ENCODE measurements around the gene ACSS3.

The ACSS3 gene

GRCh38 chr12:81092053-81092452 lies 14.2 kb downstream of the ACSS3 start:
- no peak for TF ChIP-seq SIN3A (IDR thresholded peaks at IDR 0.05; ENCODE audit: borderline replicate concordance, insufficient read depth, low read length)
- TF ChIP-seq TAF1 (IDR thresholded peaks at IDR 0.05; ENCODE audit: borderline replicate concordance, insufficient read depth, low read length): no peak
- TF ChIP-seq FOXP2 (optimal IDR thresholded peaks at IDR 0.05; ENCODE audit: borderline replicate concordance, extremely low read depth, extremely low read length, insufficient read depth): no peak
- no peak for TF ChIP-seq REST (IDR thresholded peaks at IDR 0.05; ENCODE audit: insufficient read depth in 1 of 2, low read depth in 2 of 2, low read length in 2 of 2)
- no peak for TF ChIP-seq POLR2AphosphoS5 (IDR thresholded peaks at IDR 0.05; ENCODE audit: low read depth, low read length)

GRCh38 chr12:81094718-81095360 lies 17.0 kb downstream of the ACSS3 start:
- TF ChIP-seq FOXP2 (optimal IDR thresholded peaks at IDR 0.05; ENCODE audit: borderline replicate concordance, extremely low read depth, extremely low read length, insufficient read depth) (no peak), REST (IDR thresholded peaks at IDR 0.05; ENCODE audit: insufficient read depth in 1 of 2, low read depth in 2 of 2, low read length in 2 of 2) (no peak), SIN3A (IDR thresholded peaks at IDR 0.05; ENCODE audit: borderline replicate concordance, insufficient read depth, low read length) (no peak), TAF1 (IDR thresholded peaks at IDR 0.05; ENCODE audit: borderline replicate concordance, insufficient read depth, low read length) (no peak), POLR2AphosphoS5 (IDR thresholded peaks at IDR 0.05; ENCODE audit: low read depth, low read length) (no peak)

GRCh38 chr12:81095501-81096232 lies 17.8 kb downstream of the ACSS3 start:
- TF ChIP-seq TAF1 (IDR thresholded peaks at IDR 0.05; ENCODE audit: borderline replicate concordance, insufficient read depth, low read length): no peak

GRCh38 chr12:81105687-81106086 lies 27.8 kb downstream of the ACSS3 start:
- TF ChIP-seq SIN3A (IDR thresholded peaks at IDR 0.05; ENCODE audit: borderline replicate concordance, insufficient read depth, low read length) (no peak), FOXP2 (optimal IDR thresholded peaks at IDR 0.05; ENCODE audit: borderline replicate concordance, extremely low read depth, extremely low read length, insufficient read depth) (no peak)

GRCh38 chr12:81114226-81114625 lies 36.3 kb downstream of the ACSS3 start:
- TF ChIP-seq TAF1 (IDR thresholded peaks at IDR 0.05; ENCODE audit: borderline replicate concordance, insufficient read depth, low read length) (no peak), REST (IDR thresholded peaks at IDR 0.05; ENCODE audit: insufficient read depth in 1 of 2, low read depth in 2 of 2, low read length in 2 of 2) (no peak), SIN3A (IDR thresholded peaks at IDR 0.05; ENCODE audit: borderline replicate concordance, insufficient read depth, low read length) (no peak), FOXP2 (optimal IDR thresholded peaks at IDR 0.05; ENCODE audit: borderline replicate concordance, extremely low read depth, extremely low read length, insufficient read depth) (no peak), POLR2AphosphoS5 (IDR thresholded peaks at IDR 0.05; ENCODE audit: low read depth, low read length) (no peak)

- TF ChIP-seq SIN3A (IDR thresholded peaks at IDR 0.05; ENCODE audit: borderline replicate concordance, insufficient read depth, low read length) (no peak), TAF1 (IDR thresholded peaks at IDR 0.05; ENCODE audit: borderline replicate concordance, insufficient read depth, low read length) (no peak), POLR2AphosphoS5 (IDR thresholded peaks at IDR 0.05; ENCODE audit: low read depth, low read length) (no peak), FOXP2 (optimal IDR thresholded peaks at IDR 0.05; ENCODE audit: borderline replicate concordance, extremely low read depth, extremely low read length, insufficient read depth) (no peak), REST (IDR thresholded peaks at IDR 0.05; ENCODE audit: insufficient read depth in 1 of 2, low read depth in 2 of 2, low read length in 2 of 2) (no peak)
These were observed 43.1 kb downstream of the ACSS3 start for GRCh38 chr12:81120961-81121360.

Measured in PFSK-1 (cell line).